ENCODE data around the gene ALX4.

ALX4 gene

DNA sequence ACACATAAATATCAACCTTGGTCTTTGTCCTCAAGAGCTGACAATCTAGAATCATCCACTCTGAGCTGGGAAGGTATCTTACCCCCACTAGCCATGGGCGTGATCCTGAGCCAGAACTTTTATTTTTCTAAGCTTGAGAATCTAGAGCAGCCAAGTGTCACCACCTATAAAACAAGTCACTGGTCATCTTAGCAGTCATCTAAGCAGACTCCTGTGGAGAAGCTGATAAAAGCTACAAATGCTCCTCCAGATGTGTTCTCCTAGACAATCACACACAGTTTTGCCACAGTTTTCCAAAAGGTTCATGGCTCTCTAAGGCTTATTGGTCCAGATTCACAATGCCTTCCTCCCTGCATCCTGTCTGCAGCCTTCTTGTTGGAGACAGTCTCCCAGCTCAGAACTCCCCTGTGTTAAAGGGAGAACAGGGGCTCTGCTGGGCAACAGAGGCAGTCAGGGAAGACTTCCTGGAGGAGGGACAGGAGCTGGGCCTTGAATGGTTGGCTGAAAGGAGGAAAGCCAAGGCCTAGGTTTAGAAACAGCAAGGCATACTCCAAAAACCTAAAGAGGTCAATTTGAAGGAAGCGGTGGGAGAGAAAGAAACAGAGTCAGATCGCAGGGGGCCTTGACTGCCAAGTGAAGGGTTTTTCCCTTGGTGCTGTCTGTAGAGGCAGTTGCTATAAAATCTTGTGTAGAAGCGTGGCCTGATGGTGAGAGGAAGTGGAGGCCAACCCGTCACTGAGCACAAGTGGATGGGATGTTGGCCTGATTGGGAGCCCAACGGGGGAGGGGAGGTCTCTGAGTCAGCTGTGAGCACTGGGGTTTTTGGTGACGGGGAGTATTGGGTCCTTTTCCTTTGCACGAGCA, 42.0 kb downstream of the ALX4 start:
- Histone ChIP-seq H3K4me3 (ENCODE audit: low read depth, low read length) (no peak overlapping the region), H3K4me1 (ENCODE audit: control insufficient read depth, insufficient read depth, low read length) (no peaks in the 10 kb centered on the region), H3K9me3 (ENCODE audit: control insufficient read depth, insufficient read depth, low read length) (no peaks in the 10 kb centered on the region), H3K27me3 (ENCODE audit: control insufficient read depth, insufficient read depth, low read length) (no peaks in the 10 kb centered on the region), H3K36me3 (ENCODE audit: control insufficient read depth, insufficient read depth, low read length) (no peaks in the 10 kb centered on the region), H3K9ac (ENCODE audit: low read depth, low read length) (no peak overlapping the region)

DNA sequence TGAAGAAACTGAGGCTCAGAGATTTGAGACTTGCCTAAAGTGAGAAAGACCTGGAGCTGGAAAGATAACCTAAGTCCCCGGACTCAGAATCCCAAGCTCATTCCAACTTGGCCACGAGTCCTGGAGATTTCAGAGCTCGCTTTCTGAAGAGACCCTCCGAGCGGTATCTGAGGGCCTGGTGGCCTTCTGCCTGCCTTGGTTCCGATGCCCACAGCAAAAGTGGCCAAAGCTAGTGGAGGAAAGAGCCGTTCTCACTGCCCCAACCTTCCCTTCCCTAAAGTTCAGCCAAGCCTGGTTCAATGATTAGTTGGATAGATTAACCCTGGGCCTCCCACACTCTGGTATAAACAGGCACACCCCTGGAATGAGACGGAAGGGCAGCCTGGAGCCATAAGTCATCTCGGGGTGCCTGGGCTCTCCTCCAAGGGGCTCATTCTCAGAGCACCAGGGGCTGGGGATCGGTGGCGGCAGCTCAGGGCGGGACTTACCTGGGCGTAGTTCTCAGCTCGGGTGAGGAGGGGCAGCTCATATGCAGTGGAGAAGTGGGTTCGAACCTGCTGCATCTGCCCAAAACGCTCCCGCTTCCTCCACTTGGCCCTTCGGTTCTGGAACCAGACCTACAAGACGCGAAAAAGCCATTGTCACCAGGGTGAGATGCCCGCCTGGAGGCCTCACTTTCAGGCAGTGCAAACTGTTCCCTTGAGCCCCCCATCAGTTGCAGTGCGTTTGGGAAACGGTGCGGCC, 42.8 kb downstream of the ALX4 start:
- Histone ChIP-seq H3K9ac (ENCODE audit: low read depth, low read length) (no peak overlapping the region), H3K4me3 (ENCODE audit: low read depth, low read length) (no peak overlapping the region), H3K27me3 (ENCODE audit: control insufficient read depth, insufficient read depth, low read length) (no peaks in the 10 kb centered on the region), H3K4me1 (ENCODE audit: control insufficient read depth, insufficient read depth, low read length) (no peaks in the 10 kb centered on the region), H3K9me3 (ENCODE audit: control insufficient read depth, insufficient read depth, low read length) (no peaks in the 10 kb centered on the region), H3K36me3 (ENCODE audit: control insufficient read depth, insufficient read depth, low read length) (no peaks in the 10 kb centered on the region)

DNA sequence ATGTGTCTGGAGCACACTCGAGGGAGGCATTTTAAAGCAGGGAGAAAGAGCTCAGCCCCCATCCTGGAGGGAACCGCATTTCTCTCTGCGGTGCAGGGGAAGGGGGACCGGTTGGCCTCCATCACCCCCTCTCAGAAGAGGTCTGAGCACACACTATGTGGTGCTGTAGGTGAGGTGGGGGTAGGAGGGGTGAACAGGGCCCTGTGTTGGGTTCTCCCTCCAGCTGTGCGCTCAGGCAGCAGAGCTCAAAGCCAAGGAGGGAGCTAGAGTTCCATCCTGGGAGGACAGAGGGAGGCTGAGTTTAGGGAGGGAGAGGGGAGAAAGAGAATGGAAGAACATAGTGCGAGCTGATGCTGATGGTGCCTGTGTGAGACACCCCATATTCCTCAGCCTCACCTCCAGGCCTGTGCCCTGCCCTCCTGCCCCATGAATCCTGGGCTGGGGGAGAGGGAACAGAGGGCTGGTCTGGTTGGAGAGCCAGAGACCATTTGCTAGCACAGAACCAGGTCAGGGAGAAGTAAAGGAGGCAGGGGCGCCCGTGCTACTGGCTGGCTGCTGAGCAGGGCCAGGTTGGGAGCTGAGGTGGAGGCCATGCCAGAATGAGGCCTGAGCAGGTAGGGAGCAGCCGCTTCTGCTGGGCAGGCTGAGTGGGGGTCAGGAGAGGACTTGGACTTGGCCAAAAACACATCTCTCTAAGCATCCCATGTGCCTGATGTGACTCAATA, 43.7 kb downstream of the ALX4 start:
- no peaks in the 10 kb centered on the region for H3K36me3 ChIP-seq (ENCODE audit: control insufficient read depth, insufficient read depth, low read length)
- H3K4me1 ChIP-seq (ENCODE audit: control insufficient read depth, insufficient read depth, low read length), result no peaks in the 10 kb centered on the region
- H3K9me3 ChIP-seq (ENCODE audit: control insufficient read depth, insufficient read depth, low read length), result no peaks in the 10 kb centered on the region
- H3K4me3 ChIP-seq (ENCODE audit: low read depth, low read length), result no peak overlapping the region
- H3K9ac ChIP-seq (ENCODE audit: low read depth, low read length), result no peak overlapping the region
- no peaks in the 10 kb centered on the region for H3K27me3 ChIP-seq (ENCODE audit: control insufficient read depth, insufficient read depth, low read length)

DNA sequence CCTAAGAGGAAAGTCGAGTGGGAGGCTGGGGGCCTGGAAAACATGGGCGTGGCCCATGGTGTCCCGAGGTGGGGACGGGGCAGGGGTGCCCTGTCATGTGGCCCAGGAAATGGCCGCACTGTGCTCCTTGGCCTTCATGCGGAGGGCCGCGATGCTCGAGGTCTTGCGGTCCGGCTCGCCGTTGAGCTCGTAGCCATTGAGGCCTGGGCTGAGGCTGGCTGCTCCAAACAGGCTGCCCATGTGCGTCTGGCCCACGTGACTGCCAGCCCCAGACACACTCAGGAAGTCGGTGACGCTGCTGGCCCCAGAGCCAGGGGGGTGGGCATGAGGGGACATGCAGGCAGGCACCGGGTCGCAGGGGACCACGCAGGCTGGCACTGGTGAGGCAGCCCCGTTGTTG, 45.2 kb downstream of the ALX4 start:
- H3K36me3 ChIP-seq (ENCODE audit: control insufficient read depth, insufficient read depth, low read length), result no peaks in the 10 kb centered on the region

DNA sequence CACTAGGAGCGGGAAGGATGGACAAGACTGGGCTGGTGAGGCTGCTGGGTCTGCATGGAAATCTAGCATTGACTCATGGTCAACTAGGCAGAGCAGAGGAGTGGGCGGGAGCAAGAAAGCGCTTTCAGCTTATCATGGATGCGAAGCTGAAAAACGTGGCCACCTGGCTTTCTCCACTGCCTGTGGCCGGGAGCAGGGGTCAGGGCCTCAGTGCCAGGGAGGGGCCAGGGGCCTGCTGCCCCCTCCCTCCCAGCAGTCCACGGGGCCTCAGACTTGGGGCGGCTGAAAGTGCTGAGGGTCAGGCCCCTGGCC, 45.5 kb downstream of the ALX4 start:
- Histone ChIP-seq H3K4me1 (ENCODE audit: control insufficient read depth, insufficient read depth, low read length) (no peaks in the 10 kb centered on the region), H3K9ac (ENCODE audit: low read depth, low read length) (no peak overlapping the region), H3K9me3 (ENCODE audit: control insufficient read depth, insufficient read depth, low read length) (no peaks in the 10 kb centered on the region), H3K27me3 (ENCODE audit: control insufficient read depth, insufficient read depth, low read length) (no peaks in the 10 kb centered on the region), H3K4me3 (ENCODE audit: low read depth, low read length) (no peak overlapping the region), H3K36me3 (ENCODE audit: control insufficient read depth, insufficient read depth, low read length) (no peaks in the 10 kb centered on the region)

More for the DNA sequence above, 45.2 kb downstream of the ALX4 start:
- Histone ChIP-seq H3K9ac (ENCODE audit: low read depth, low read length) (no peak overlapping the region), H3K9me3 (ENCODE audit: control insufficient read depth, insufficient read depth, low read length) (no peaks in the 10 kb centered on the region), H3K27me3 (ENCODE audit: control insufficient read depth, insufficient read depth, low read length) (no peaks in the 10 kb centered on the region), H3K4me1 (ENCODE audit: control insufficient read depth, insufficient read depth, low read length) (no peaks in the 10 kb centered on the region), H3K4me3 (ENCODE audit: low read depth, low read length) (no peak overlapping the region)

DNA sequence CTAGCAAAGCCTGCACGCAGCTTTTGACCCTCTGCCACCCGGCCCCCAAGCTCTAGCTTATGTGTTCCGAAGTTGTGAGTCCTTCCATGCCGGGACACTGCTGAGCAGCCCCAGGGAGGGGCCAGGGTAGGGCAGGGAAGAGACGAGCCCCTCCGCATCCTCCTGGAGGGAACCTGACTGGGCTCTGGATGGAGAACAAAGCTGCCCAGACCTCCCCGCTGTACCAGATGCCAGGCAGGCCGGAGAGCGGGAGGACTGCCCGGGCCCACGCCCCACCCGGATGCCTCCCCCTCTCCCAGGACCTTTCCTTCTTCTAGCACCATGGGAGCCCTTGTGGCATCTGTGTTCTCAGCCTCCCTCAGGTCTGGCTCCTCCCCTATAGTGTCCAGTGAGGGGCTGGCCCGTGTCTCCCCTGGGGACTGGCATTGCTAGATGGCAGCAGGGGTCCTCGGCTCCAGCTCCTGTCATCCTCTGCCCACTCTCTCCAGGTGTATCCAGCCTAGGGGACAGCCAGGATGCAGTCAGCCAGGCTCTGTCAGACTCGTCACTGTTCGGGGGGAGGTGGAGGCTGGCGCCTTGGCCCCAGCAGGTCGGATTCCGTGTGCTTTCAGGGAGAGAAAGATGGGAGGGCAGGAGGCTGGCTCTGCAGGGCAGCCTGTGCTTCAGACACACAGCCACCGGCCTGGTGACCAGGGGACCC, 46.1 kb downstream of the ALX4 start:
- no peak overlapping the region for H3K9ac ChIP-seq (ENCODE audit: low read depth, low read length)
- no peaks in the 10 kb centered on the region for H3K36me3 ChIP-seq (ENCODE audit: control insufficient read depth, insufficient read depth, low read length)
- H3K27me3 ChIP-seq (ENCODE audit: control insufficient read depth, insufficient read depth, low read length), result no peaks in the 10 kb centered on the region
- H3K4me1 ChIP-seq (ENCODE audit: control insufficient read depth, insufficient read depth, low read length), result no peaks in the 10 kb centered on the region
- no peak overlapping the region for H3K4me3 ChIP-seq (ENCODE audit: low read depth, low read length)
- H3K9me3 ChIP-seq (ENCODE audit: control insufficient read depth, insufficient read depth, low read length), result no peaks in the 10 kb centered on the region

DNA sequence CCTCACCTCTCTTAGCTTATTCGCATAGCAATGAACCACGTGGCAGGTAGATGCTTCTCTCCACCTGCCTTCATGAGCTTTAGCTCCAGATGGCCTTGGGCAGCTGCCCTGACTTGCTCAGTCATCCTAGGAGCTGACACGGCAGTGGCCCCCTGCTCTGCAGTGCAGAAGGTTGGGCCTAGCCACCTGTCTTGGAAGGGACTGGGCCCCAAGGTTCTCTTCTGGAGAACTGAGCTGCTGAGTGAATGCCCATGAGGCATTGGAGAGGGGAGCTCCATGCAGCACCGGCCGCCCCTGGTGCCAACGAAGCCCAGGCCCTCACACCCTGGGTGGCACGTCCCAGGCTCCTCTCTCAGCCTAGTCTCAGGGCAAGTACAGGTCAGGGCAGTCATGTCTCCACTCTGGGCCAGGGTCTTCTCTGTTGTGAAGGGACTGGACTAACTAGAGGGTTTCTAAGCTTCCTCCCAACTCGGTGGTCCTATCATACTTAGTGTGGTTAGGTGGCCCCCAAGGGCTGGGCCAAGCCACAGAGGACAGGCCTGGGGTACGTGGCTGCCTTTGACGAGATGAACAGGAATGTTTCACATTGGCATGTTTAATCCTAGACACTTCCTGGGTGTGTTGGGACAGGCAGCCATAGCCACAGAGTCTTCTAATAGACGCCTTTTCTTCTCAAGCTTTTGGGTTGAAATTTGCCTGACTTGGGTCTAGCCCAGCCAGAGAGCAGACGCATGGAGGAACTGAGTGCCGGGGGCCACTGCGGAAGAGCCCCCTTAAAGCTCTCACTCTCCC, 47.9 kb downstream of the ALX4 start:
- Histone ChIP-seq H3K27me3 (ENCODE audit: control insufficient read depth, insufficient read depth, low read length) (no peaks in the 10 kb centered on the region), H3K4me3 (ENCODE audit: low read depth, low read length) (no peak overlapping the region), H3K9ac (ENCODE audit: low read depth, low read length) (no peak overlapping the region), H3K9me3 (ENCODE audit: control insufficient read depth, insufficient read depth, low read length) (no peaks in the 10 kb centered on the region), H3K4me1 (ENCODE audit: control insufficient read depth, insufficient read depth, low read length) (no peaks in the 10 kb centered on the region), H3K36me3 (ENCODE audit: control insufficient read depth, insufficient read depth, low read length) (no peaks in the 10 kb centered on the region)

DNA sequence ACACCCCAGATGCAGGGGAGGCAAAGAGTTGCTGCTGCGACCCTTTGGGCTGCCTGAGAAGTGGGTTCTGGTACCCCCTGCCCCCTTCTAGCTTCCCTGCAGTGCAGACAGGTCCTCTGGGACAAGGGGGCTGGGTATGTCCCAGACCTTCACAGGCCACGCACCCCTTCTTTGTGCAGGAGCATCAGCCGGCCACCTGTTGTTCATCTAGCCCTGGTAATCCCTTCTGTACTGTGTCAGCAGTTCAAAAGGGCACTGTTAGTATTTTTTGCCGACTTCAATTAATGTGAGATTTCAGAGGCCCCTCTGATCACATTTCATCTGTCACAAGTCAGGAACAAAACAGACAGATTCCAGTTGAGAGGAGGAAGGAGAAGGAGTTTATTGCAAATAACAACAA, 49.9 kb downstream of the ALX4 start:
- no peaks in the 10 kb centered on the region for H3K36me3 ChIP-seq (ENCODE audit: control insufficient read depth, insufficient read depth, low read length)
- H3K27me3 ChIP-seq (ENCODE audit: control insufficient read depth, insufficient read depth, low read length), result no peaks in the 10 kb centered on the region
- no peaks in the 10 kb centered on the region for H3K9me3 ChIP-seq (ENCODE audit: control insufficient read depth, insufficient read depth, low read length)
- no peaks in the 10 kb centered on the region for H3K4me1 ChIP-seq (ENCODE audit: control insufficient read depth, insufficient read depth, low read length)
- H3K9ac ChIP-seq (ENCODE audit: low read depth, low read length), result no peak overlapping the region
- H3K4me3 ChIP-seq (ENCODE audit: low read depth, low read length), result no peak overlapping the region

DNA sequence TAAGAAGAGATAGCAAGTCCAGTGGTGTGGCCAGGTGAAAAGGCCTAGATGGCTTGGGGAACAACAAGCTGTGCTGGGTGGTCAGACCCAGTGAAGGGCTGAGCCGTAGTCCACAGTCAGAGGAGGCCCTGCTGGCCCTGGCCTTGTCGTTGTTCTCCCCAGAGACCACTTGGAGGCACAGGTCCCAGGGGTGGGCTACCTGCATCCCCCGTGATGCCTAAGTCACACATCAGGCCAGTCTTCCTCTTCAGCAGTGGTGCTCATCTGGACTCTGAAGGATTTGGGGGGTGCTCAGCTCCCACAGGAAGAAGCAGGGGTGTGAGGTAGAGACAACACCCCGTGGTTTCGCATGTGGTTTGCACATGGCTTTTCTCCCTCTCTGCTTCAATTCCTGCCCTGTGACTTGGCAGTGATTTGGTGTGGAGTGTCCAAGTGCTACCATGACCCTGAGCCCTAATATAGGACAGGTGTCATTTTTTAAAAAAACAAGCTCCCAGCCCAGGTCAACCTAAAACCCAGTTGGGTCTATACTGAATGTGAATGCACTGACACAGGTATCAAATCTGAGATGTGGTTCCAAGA, 51.0 kb downstream of the ALX4 start:
- H3K9ac ChIP-seq (ENCODE audit: low read depth, low read length), result no peak overlapping the region
- H3K4me1 ChIP-seq (ENCODE audit: control insufficient read depth, insufficient read depth, low read length), result no peaks in the 10 kb centered on the region
- H3K27me3 ChIP-seq (ENCODE audit: control insufficient read depth, insufficient read depth, low read length), result no peaks in the 10 kb centered on the region

DNA sequence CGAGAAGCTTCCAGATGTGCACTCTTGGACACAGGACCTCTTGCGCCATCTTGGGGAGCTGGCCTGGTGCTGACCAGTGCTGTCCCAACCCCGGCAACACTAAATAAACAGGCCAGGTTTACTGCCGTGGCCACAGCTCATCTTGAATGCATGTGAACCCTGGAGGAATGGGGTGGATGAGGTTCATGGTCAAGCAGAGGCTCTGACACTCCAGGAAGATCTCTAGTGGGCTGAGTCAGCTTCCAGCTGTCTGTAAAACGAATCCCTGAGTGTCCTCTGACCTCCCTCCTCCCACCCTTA, 51.8 kb downstream of the ALX4 start:
- H3K4me3 ChIP-seq (ENCODE audit: low read depth, low read length), result no peak overlapping the region
- H3K4me1 ChIP-seq (ENCODE audit: control insufficient read depth, insufficient read depth, low read length), result no peaks in the 10 kb centered on the region
- no peak overlapping the region for H3K9ac ChIP-seq (ENCODE audit: low read depth, low read length)
- H3K36me3 ChIP-seq (ENCODE audit: control insufficient read depth, insufficient read depth, low read length), result no peaks in the 10 kb centered on the region
- no peaks in the 10 kb centered on the region for H3K27me3 ChIP-seq (ENCODE audit: control insufficient read depth, insufficient read depth, low read length)
- H3K9me3 ChIP-seq (ENCODE audit: control insufficient read depth, insufficient read depth, low read length), result no peaks in the 10 kb centered on the region

More for the DNA sequence above, 51.0 kb downstream of the ALX4 start:
- Histone ChIP-seq H3K9me3 (ENCODE audit: control insufficient read depth, insufficient read depth, low read length) (no peaks in the 10 kb centered on the region), H3K4me3 (ENCODE audit: low read depth, low read length) (no peak overlapping the region), H3K36me3 (ENCODE audit: control insufficient read depth, insufficient read depth, low read length) (no peaks in the 10 kb centered on the region)

Data from iPS-15b (cell line).